Effector CD4-positive, alpha-beta T cell (primary cell): Measurements from ENCODE around the gene LAMB2.
A peak's percentile ranks its signal among the peaks of the same experiment; 100 is the strongest.

Experiments
- DNase-seq: peaks from one replicate; pipeline ENCODE4 v3.0.0-alpha.2; 2020

The LAMB2 gene

GRCh38 chr3:49161197-49161596 lies 28.3 kb upstream of the LAMB2 start:
- DNase-seq = no peak

- DNase-seq = no peak
Measured at GRCh38 chr3:49158792-49159191, 25.9 kb upstream of the LAMB2 start.

GRCh38 chr3:49158103-49158709 lies 25.4 kb upstream of the LAMB2 start:
- peak; percentile 58 for DNase-seq

GRCh38 chr3:49157289-49157688 lies 24.4 kb upstream of the LAMB2 start:
- DNase-seq = no peak

GRCh38 chr3:49153349-49153912 lies 20.6 kb upstream of the LAMB2 start:
- no peak for DNase-seq

- DNase-seq = no peak
Measured at GRCh38 chr3:49151610-49152009, 18.8 kb upstream of the LAMB2 start.

- no peak for DNase-seq
Measured at GRCh38 chr3:49148159-49148558, 15.3 kb upstream of the LAMB2 start.

GRCh38 chr3:49140080-49140479 lies 7.2 kb upstream of the LAMB2 start:
- no peak for DNase-seq

GRCh38 chr3:49135499-49135898 lies 2.6 kb upstream of the LAMB2 start:
- DNase-seq = no peak

- no peak for DNase-seq
Measured at GRCh38 chr3:49134471-49135265, 1.8 kb upstream of the LAMB2 start.

GRCh38 chr3:49133226-49133951 lies 539 bp upstream of the LAMB2 start:
- DNase-seq = no peak

GRCh38 chr3:49132073-49132436 lies 795 bp downstream of the LAMB2 start:
- DNase-seq = no peak

- DNase-seq = no peak
Measured at GRCh38 chr3:49131576-49131975, 1.3 kb downstream of the LAMB2 start.

- DNase-seq = no peak
Measured at GRCh38 chr3:49131040-49131439, 1.8 kb downstream of the LAMB2 start.

GRCh38 chr3:49124991-49125670 lies 7.7 kb downstream of the LAMB2 start:
- DNase-seq = no peak

- no peak for DNase-seq
Measured at GRCh38 chr3:49124203-49124602, 8.6 kb downstream of the LAMB2 start.

GRCh38 chr3:49123687-49124086 lies 9.2 kb downstream of the LAMB2 start:
- DNase-seq = no peak

GRCh38 chr3:49122886-49123545 lies 9.8 kb downstream of the LAMB2 start:
- DNase-seq = no peak

- no peak for DNase-seq
Measured at GRCh38 chr3:49122451-49122850, 10.4 kb downstream of the LAMB2 start.

- DNase-seq = no peak
Measured at GRCh38 chr3:49122022-49122421, 10.8 kb downstream of the LAMB2 start.

- no peak for DNase-seq
Measured at GRCh38 chr3:49121132-49121736, 11.6 kb downstream of the LAMB2 start.
